Bronchial epithelial cell (primary cell): Measurements from ENCODE around the gene CNGA1. TPM values are rescaled to one million over a fixed set of nuclear protein-coding genes. Genes with fewer than 3 reads are reported as not detected.

Experiments
- DNase-seq: peaks from one replicate; pipeline ENCODE4 v3.0.0-alpha.2; 2010; ENCODE audit warnings: low read depth
- FAIRE-seq: peaks from 2 replicates; lab custom pipeline; 2011; peaks lifted over from hg19 to GRCh38; lab: Jason Lieb, UNC
- H3K27me3 ChIP-seq: 2 replicates; pipeline ENCODE4 v1.5.1; 2011; ENCODE audit warnings: low read length; ENCODE audit not compliant: control insufficient read depth, insufficient read depth
- H3K36me3 ChIP-seq: 2 replicates; pipeline ENCODE4 v1.5.1; 2011; ENCODE audit warnings: low read length; ENCODE audit not compliant: control insufficient read depth, insufficient read depth
- H3K4me3 ChIP-seq: 2 replicates; pipeline ENCODE4 v1.5.1; 2011; ENCODE audit warnings: mild to moderate bottlenecking, low read depth, low read length, control low read depth
- total RNA-seq: library from RNA; depleted of rRNA; stranded (reverse); fragments of >200 nt; gene quantifications from 2 replicates; pipeline ENCODE4 v1.2.1, GENCODE V29; 2014
- TF ChIP-seq, protein P1 (sequence below): IDR thresholded peaks from 2 replicates; pipeline ENCODE4 v1.5.1; 2011; ENCODE audit warnings: mild to moderate bottlenecking, moderate library complexity, low read length, control low read depth, inconsistent platforms; ENCODE audit not compliant: insufficient read depth, severe bottlenecking

The CNGA1 gene
- total RNA-seq, 1 donor from 2014 or later = 1.6 TPM

DNA sequence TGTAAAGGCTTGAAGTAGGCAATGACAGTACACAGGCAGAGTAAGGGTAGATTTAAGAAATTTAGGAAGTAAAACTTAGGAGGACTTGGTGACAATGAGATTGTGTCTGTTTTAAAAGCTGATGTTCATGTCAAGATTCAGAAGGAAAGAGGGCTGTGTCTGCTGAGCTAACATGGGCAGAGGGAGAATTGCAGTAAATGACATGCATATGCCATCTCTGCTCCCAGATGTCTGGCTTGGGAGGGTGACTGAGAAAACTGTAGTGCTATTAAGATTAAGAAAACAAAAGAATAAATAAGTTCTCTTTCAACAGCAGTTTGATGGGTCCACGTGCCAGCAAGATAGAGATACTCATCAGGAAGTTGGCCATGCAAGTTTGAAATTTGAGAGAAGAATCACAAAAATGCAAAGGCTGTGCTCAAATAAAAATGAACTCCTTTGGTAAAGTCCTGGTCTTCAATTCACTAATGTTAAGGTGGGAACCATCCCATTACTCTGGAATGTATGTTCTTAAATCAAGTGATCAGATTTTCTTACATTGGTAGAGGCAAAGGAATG is 109.3 kb downstream of the CNGA1 start:
- FAIRE-seq = no peak
- H3K36me3 ChIP-seq = peaks cover 11% of the 10 kb centered on the region

DNA sequence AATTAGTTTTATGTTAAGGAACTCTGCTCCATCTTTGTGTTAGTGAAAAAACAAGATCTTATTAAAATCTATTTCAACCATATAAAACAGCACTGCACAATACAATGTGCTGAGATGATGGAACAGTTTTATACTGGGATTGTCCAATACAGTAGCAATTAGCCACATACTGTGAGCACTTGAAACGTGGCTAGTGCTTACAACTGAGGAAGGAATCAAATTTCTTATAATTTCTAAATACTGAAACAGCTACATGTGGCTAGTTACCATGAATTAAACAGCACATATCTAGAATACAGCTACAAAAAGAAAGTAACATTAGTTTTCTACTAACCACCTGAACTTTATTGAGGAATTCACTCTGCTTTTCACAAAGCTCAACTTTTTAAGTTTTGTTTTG is 116.8 kb downstream of the CNGA1 start:
- DNase-seq = no peak
- H3K27me3 ChIP-seq = no peaks in the 10 kb centered on the region
- TF ChIP-seq, protein P1, sequence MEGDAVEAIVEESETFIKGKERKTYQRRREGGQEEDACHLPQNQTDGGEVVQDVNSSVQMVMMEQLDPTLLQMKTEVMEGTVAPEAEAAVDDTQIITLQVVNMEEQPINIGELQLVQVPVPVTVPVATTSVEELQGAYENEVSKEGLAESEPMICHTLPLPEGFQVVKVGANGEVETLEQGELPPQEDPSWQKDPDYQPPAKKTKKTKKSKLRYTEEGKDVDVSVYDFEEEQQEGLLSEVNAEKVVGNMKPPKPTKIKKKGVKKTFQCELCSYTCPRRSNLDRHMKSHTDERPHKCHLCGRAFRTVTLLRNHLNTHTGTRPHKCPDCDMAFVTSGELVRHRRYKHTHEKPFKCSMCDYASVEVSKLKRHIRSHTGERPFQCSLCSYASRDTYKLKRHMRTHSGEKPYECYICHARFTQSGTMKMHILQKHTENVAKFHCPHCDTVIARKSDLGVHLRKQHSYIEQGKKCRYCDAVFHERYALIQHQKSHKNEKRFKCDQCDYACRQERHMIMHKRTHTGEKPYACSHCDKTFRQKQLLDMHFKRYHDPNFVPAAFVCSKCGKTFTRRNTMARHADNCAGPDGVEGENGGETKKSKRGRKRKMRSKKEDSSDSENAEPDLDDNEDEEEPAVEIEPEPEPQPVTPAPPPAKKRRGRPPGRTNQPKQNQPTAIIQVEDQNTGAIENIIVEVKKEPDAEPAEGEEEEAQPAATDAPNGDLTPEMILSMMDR = no peak
- peaks cover 16% of the 10 kb centered on the region for H3K36me3 ChIP-seq
- H3K4me3 ChIP-seq = no peak overlapping the region
- no peak for FAIRE-seq

More for the DNA sequence above, 109.3 kb downstream of the CNGA1 start:
- Histone ChIP-seq H3K4me3 (no peak overlapping the region), H3K27me3 (no peaks in the 10 kb centered on the region)
- DNase-seq = no peak
- TF ChIP-seq, protein P1 = no peak

DNA sequence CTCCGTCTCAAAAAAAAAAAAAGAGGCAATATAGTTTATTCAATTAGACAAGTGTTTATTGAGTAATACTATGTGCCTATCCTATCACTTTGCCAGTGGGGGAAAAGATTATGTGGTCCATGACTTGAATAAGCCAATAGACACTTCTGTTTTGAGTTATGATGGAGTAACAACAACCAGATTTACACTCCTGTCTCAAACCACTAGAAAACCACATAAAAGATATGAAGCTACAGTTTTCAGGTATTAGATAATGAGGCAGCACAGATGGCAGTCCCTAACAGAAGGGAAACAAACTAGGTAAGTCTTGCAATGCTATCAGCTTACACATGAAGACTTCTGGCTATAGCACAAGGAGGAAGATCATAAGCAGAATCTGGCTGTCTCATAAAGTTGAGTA is 124.6 kb downstream of the CNGA1 start:
- TF ChIP-seq, protein P1 = no peak
- FAIRE-seq (no peak), DNase-seq (no peak)
- Histone ChIP-seq H3K27me3 (no peaks in the 10 kb centered on the region), H3K4me3 (no peak overlapping the region), H3K36me3 (peaks cover 12% of the 10 kb centered on the region)

Other genes with a start within 250 kb of the CNGA1 start
- gene CORIN, start 178.6 kb downstream of the CNGA1 start, total RNA-seq = 0.26 and 0.38 TPM in 2 replicates
- 10.8 and 11.3 TPM in 2 replicates for gene NFXL1, start 102.1 kb downstream of the CNGA1 start, total RNA-seq
- gene NIPAL1, start 91 bp upstream of the CNGA1 start, total RNA-seq = 6.6 and 9.3 TPM in 2 replicates
- under 0.01 and 0.13 TPM in 2 replicates for gene TXK, start 117.6 kb upstream of the CNGA1 start, total RNA-seq